ENCODE measurements around the gene EBF3.

GRCh38 chr10:129809841-129810240, 154.2 kb downstream of the EBF3 start:
- no peak for TF ChIP-seq CTCF (IDR thresholded peaks at IDR 0.05; ENCODE audit: borderline replicate concordance, extremely low read depth, low read length, poor library complexity, severe bottlenecking)
- TF ChIP-seq EZH2 (IDR thresholded peaks at IDR 0.05; ENCODE audit: borderline replicate concordance, low read depth, low read length, severe bottlenecking) = no peak
